Fibroblast of pulmonary artery (primary cell): ENCODE measurements around the gene ZFP36L1.

Experiments used
- DNase-seq: peaks from one replicate; pipeline ENCODE4 v3.0.0-alpha.2; 2010; ENCODE audit warnings: low read depth
- H3K4me3 ChIP-seq: replicated peaks from 2 replicates; pipeline ENCODE4 v1.5.1; 2011; ENCODE audit warnings: low read depth, mild to moderate bottlenecking, control low read depth, low read length, moderate library complexity
- CTCF ChIP-seq: IDR thresholded peaks from 2 replicates; pipeline ENCODE4 v1.5.1; 2011; ENCODE audit warnings: mild to moderate bottlenecking, control low read depth, low read length, inconsistent platforms; ENCODE audit errors: missing control alignments

ZFP36L1 gene

GRCh38 chr14:68761391-68761790 lies 31.5 kb downstream of the ZFP36L1 start:
- DNase-seq: no peak
- TF ChIP-seq CTCF: no peak

GRCh38 chr14:68760761-68761160 lies 32.1 kb downstream of the ZFP36L1 start:
- H3K4me3 ChIP-seq: no peak overlapping the region
- no peak for TF ChIP-seq CTCF
- no peak for DNase-seq

More at GRCh38 chr14:68761391-68761790, 31.5 kb downstream of the ZFP36L1 start:
- H3K4me3 ChIP-seq: no peak overlapping the region

- DNase-seq: no peak
- H3K4me3 ChIP-seq: no peak overlapping the region
- no peak for TF ChIP-seq CTCF
These were observed 32.9 kb downstream of the ZFP36L1 start for GRCh38 chr14:68759937-68760336.

GRCh38 chr14:68759017-68759560 lies 33.8 kb downstream of the ZFP36L1 start:
- no peak for TF ChIP-seq CTCF
- no peak for DNase-seq
- no peak overlapping the region for H3K4me3 ChIP-seq

GRCh38 chr14:68758301-68758700 lies 34.6 kb downstream of the ZFP36L1 start:
- DNase-seq: no peak
- no peak overlapping the region for H3K4me3 ChIP-seq
- no peak for TF ChIP-seq CTCF

- H3K4me3 ChIP-seq: no peak overlapping the region
- no peak for TF ChIP-seq CTCF
- no peak for DNase-seq
These were observed 35.2 kb downstream of the ZFP36L1 start for GRCh38 chr14:68757618-68758081.

GRCh38 chr14:68756734-68757133 lies 36.1 kb downstream of the ZFP36L1 start:
- DNase-seq: no peak

More at GRCh38 chr14:68756734-68757133, 36.1 kb downstream of the ZFP36L1 start:
- no peak for TF ChIP-seq CTCF
- H3K4me3 ChIP-seq: no peak overlapping the region
